Esophagus muscularis mucosa (tissue), 4 donors: ENCODE measurements around the gene TGFBR1. TPM values are rescaled to one million over a fixed set of nuclear protein-coding genes. Genes with fewer than 3 reads are reported as not detected.

Source experiments
- DNase-seq: peaks from one replicate; pipeline ENCODE4 v3.0.0-alpha.2; 2017; ENCODE audit errors: extremely low spot score
- H3K27ac ChIP-seq, 4 donors: fragments of 200-600 bp; sonication (generic); replicated peaks in 1 of 4; 1 replicate in 3 of 4; 2 replicates in 1 of 4; pipeline ENCODE4 v1.5.1; 2016 to 2019; ENCODE audit warnings: mild to moderate bottlenecking in 1 of 4
- H3K27me3 ChIP-seq, 4 donors: fragments of 200-600 bp; sonication (generic); one replicate each; pipeline versions ENCODE4 v1.5.1 to v1.6.0; 2016 to 2019
- H3K36me3 ChIP-seq, 4 donors: fragments of 200-600 bp; sonication (generic); one replicate each; pipeline ENCODE4 v1.5.1; 2016 to 2019
- H3K4me1 ChIP-seq, 4 donors: fragments of 200-600 bp; sonication (generic); one replicate each; pipeline ENCODE4 v1.5.1; 2016 to 2019
- H3K4me3 ChIP-seq, 4 donors: fragments of 200-600 bp; sonication (generic); 1 replicate in 2 of 4; 2 replicates in 2 of 4; pipeline ENCODE4 v1.5.1; 2016 to 2019; ENCODE audit warnings: mild to moderate bottlenecking in 4 of 4, moderate library complexity in 1 of 4
- H3K9me3 ChIP-seq, 4 donors: fragments of 200-600 bp; sonication (generic); 1 replicate in 3 of 4; 2 replicates in 1 of 4; pipeline ENCODE4 v1.5.1; 2016 to 2019
- CTCF ChIP-seq, 3 experiments: fragments of 200-600 bp in 2 of 3; fragments of 450-650 bp in 1 of 3; sonication (generic) in 2 of 3; IDR thresholded peaks; one replicate each; pipeline ENCODE4 v1.5.1; 2017 to 2019; ENCODE audit warnings: antibody characterized with exemption in 3 of 3, mild to moderate bottlenecking in 2 of 3, moderate library complexity in 1 of 3
- EP300 ChIP-seq: sonication (generic); formaldehyde crosslinking; IDR thresholded peaks from one replicate; pipeline ENCODE4 v1.6.1; 2017; ENCODE audit warnings: antibody characterized with exemption
- POLR2A ChIP-seq: fragments of 450-650 bp; IDR thresholded peaks from one replicate; pipeline ENCODE4 v1.6.1; 2017; ENCODE audit warnings: antibody characterized with exemption, moderate library complexity, mild to moderate bottlenecking, low read depth
- POLR2AphosphoS5 ChIP-seq, 2 donors: sonication (generic); formaldehyde crosslinking; IDR thresholded peaks; one replicate each; pipeline ENCODE4 v1.6.1; 2017; ENCODE audit warnings: antibody characterized with exemption in 2 of 2
- WGBS: methylation state at CpG from one replicate; pipeline ENCODE4 v1.1.5; 2018; 5-methylcytosine and 5-hydroxymethylcytosine counted together
- intact Hi-C: fragments of 100-400 bp; cut with DNase I; formaldehyde crosslinking; loops from one replicate; pipeline ENCODE4 v1.15.1; 2023
- total RNA-seq, 4 donors: library from RNA; depleted of rRNA; stranded (reverse); fragments of >200 nt; gene quantifications; one replicate each; pipeline versions ENCODE4 v1.1.0 to v1.2.1, GENCODE V29; 2016

Gene TGFBR1
- total RNA-seq, 4 donors from 2014 or later = 33.7 to 63.1 (median 48.1) TPM

- intact Hi-C loops = no loop called here
Observed at GRCh38 chr9:99057665-99058625, 47.0 kb upstream of the TGFBR1 start.

GRCh38 chr9:99058964-99059921, 45.7 kb upstream of the TGFBR1 start:
- peaks cover 10 to 15% (median 13%) of the 10 kb centered on the region in 4 donors for H3K4me1 ChIP-seq
- H3K9me3 ChIP-seq = no peaks in the 10 kb centered on the region
- no peak overlapping the region for H3K4me3 ChIP-seq
- H3K27ac ChIP-seq = peak overlapping the region; percentile 37 to 64 (median 43)
- TF ChIP-seq CTCF (IDR thresholded peaks at IDR 0.05) (no peak), EP300 (no peak), POLR2AphosphoS5 (IDR thresholded peaks at IDR 0.05) (no peak), POLR2A (no peak)
- 72% methylated on average over 8 of the region's 8 CpGs for WGBS
- no peak for DNase-seq
- H3K27me3 ChIP-seq = no peaks in the 10 kb centered on the region
- intact Hi-C loops = no loop called here
- H3K36me3 ChIP-seq = peaks cover 30 to 97% (median 70%) of the 10 kb centered on the region in 4 donors

More at GRCh38 chr9:99057665-99058625, 47.0 kb upstream of the TGFBR1 start:
- H3K27me3 ChIP-seq = no peaks in the 10 kb centered on the region
- WGBS = 75% methylated on average over 7 of the region's 7 CpGs
- H3K4me1 ChIP-seq = peaks cover 10 to 28% (median 23%) of the 10 kb centered on the region in 4 donors
- peak overlapping the region; percentile 31 to 64 (median 40) for H3K27ac ChIP-seq
- no peaks in the 10 kb centered on the region for H3K9me3 ChIP-seq
- no peak overlapping the region for H3K4me3 ChIP-seq
- TF ChIP-seq CTCF (IDR thresholded peaks at IDR 0.05) (no peak), EP300 (no peak), POLR2AphosphoS5 (IDR thresholded peaks at IDR 0.05) (no peak), POLR2A (no peak)
- peaks cover 22 to 97% (median 70%) of the 10 kb centered on the region in 4 donors for H3K36me3 ChIP-seq
- no peak for DNase-seq

- Histone ChIP-seq H3K9me3 (no peaks in the 10 kb centered on the region), H3K4me1 (peaks cover 10 to 14% (median 13%) of the 10 kb centered on the region in 4 donors), H3K27me3 (no peaks in the 10 kb centered on the region), H3K4me3 (no peak overlapping the region), H3K27ac (no peak overlapping the region), H3K36me3 (peaks cover 33 to 96% (median 69%) of the 10 kb centered on the region in 4 donors)
- 89% methylated on average over 2 of the region's 2 CpGs for WGBS
- no peak for DNase-seq
- intact Hi-C loops = no loop called here
- no peak for TF ChIP-seq POLR2AphosphoS5 (IDR thresholded peaks at IDR 0.05)
- no peak for TF ChIP-seq CTCF (IDR thresholded peaks at IDR 0.05)
- no peak for TF ChIP-seq POLR2A
- no peak for TF ChIP-seq EP300
Observed at GRCh38 chr9:99060621-99061020, 44.3 kb upstream of the TGFBR1 start.

GRCh38 chr9:99062549-99062948, 42.4 kb upstream of the TGFBR1 start:
- H3K36me3 ChIP-seq = peaks cover 25 to 95% (median 59%) of the 10 kb centered on the region in 4 donors

More at GRCh38 chr9:99062549-99062948, 42.4 kb upstream of the TGFBR1 start:
- DNase-seq = no peak
- Histone ChIP-seq H3K4me3 (no peak overlapping the region), H3K4me1 (peaks cover 10 to 14% (median 13%) of the 10 kb centered on the region in 4 donors), H3K27ac (no peak overlapping the region), H3K27me3 (no peaks in the 10 kb centered on the region), H3K9me3 (no peaks in the 10 kb centered on the region)
- 92% methylated on average over 1 of the region's 1 CpG for WGBS
- TF ChIP-seq POLR2A (no peak), EP300 (no peak), CTCF (IDR thresholded peaks at IDR 0.05) (no peak), POLR2AphosphoS5 (IDR thresholded peaks at IDR 0.05) (no peak)
- intact Hi-C loops = no loop called here
